ENCODE measurements around the gene RB1.
"Not testable (repeated sequence)": the region's sequence is repeated elsewhere in the genome, so short reads cannot be mapped to it uniquely, and the experiment has no call there.

The RB1 gene

GRCh38 chr13:48410199-48410598, 106.6 kb downstream of the RB1 start:
- no peak for DNase-seq (ENCODE audit: low read depth, low spot score)

DNA sequence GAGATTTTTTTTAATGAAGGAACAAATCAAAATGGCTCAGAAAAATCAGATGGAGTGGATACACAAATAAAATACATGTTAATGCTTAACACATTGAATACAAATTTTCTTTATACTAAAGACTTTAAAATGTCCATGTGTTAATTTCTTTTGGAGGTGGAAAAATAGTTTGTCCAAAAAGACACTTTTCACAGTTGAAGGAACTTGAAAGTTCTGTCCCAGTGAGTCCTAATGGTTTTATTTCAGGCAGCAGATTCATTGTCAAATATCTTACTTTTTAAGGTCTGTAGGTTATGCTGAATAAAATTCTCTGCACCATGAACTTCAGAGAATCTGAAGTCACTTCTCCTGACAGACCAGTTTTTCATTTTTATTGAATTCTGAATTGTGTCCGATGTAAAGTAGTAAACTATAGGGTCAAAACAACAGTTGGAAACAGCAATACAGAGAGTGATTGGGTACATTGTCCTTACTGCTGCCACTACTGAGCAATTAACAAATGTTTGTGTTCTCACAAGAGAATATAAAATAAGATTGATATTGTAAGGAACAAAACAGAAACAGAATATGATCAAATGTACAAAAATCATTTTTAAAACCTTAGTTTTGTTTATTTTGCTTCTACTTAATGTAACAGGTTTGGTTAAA, 107.7 kb downstream of the RB1 start:
- DNase-seq (ENCODE audit: low read depth, low spot score), result no peak

DNA sequence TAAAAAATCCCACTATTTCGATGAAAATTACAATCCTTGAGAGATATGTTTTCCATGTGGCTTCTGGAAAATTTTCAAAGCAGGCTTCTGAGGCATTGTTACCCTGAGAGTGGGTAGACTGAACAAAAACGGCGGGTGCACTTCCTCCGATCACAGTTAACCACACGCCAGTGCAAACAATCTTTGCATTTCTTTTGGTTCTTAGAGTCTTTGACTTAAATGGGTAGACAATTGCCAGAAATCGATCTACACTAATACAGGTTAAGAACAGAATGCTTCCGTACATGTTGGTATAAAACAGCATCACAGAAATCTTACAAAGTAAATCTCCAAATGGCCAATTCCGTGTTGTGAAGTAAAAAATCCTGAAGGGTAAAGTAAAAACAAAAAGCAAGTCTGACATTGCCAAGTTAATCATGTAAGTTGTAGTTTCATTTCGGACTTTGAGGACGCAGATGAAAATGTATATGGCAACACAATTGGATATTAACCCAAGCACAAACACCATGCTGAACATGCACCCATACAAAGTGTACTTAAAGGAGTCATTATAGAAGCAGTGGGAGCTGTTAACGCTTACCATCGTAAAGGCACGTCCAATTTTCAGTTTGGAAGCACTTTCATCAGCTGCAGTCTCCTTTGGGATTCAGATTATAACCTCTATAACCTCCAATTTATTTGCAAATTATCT, 108.4 kb downstream of the RB1 start:
- DNase-seq (ENCODE audit: low read depth, low spot score), result no peak

DNA sequence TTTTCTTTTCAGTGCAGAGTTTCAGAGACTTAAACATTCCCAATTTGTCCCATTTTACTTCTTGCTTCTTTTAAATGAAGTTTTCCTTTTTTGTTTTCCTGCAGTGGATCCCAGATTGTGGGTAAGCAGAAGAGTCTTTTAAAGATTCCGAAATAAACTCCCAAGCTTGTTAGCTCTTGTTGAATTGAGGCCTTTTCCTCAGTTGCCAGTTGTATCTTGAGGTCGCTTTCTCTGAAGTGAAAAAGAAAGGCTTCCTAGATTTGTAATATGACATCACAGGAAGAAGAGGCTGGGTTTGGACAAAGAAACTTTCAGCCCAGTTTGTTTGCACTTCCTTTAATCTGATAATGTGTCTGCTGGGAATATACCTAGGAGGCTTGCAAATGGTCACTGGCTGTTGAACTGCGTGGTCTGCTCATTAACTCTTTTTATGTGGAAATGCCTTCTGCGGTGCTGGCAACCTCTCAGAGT, 109.4 kb downstream of the RB1 start, which contains the start of gene LPAR6:
TSS of gene LPAR6 (minus strand) at position 233 of the 471 bp plus-strand sequence. CDS start 690 bp downstream, outside the sequence.
- no peak for DNase-seq (ENCODE audit: low read depth, low spot score)

- no peak for DNase-seq (ENCODE audit: low read depth, low spot score)
These were observed 111.0 kb downstream of the RB1 start for GRCh38 chr13:48414501-48414900.

DNA sequence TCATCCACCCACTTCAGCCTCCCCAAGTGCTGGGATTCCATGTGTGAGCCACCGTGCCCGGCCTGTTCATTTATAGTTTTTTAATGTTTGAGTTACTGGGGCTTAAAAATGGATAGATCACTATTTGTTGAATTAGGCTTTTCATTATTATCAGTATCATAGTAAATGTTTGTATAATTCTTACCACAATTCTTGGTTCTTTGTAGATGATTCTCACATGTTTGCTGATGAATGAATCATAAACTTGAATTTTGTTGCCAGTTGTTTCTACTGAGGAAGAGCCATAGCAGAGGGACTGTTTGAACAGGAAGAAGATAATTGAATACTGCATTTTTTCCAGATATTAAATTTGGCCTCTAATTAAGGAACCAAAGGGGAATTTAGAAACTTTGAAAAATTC, 112.0 kb downstream of the RB1 start:
- DNase-seq (ENCODE audit: low read depth, low spot score), result no peak

DNA sequence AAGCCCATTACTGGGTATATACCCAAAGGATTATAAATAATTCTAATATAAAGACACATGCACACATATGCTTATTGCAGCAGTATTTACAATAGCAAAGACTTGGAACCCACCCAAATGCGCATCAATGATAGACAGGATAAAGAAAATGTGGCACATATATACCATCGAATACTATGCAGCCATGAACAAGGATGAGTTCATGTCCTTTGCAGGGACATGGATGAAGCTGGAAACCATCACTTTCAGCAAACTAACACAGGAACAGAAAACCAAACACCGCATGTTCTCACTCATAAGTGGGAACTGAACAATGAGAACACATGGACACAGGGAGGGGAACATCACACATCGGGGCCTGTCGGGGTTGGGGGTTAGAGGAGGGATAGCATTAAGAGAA, 118.5 kb downstream of the RB1 start:
- not testable (repeated sequence) for DNase-seq (ENCODE audit: low read depth, low spot score)

DNA sequence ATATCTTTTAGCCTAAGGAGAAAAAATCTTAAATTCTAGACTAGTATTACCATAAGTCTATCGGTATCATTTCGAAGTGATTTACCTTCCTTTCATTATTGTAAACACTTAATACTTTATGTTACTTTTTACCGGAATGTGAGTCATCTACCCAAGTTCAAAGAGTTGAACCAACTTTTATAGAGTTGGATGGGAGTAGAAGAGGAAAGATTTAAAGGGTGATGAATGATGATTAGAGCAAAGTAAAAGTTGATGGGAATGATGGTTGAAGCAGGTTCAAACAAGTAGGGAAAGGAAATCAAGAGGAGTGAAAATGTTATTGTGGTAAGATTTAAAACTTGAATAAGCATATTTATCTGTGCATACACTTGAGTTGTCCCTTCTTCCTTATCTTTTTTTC, 120.7 kb downstream of the RB1 start:
- DNase-seq (ENCODE audit: low read depth, low spot score), result no peak

DNA sequence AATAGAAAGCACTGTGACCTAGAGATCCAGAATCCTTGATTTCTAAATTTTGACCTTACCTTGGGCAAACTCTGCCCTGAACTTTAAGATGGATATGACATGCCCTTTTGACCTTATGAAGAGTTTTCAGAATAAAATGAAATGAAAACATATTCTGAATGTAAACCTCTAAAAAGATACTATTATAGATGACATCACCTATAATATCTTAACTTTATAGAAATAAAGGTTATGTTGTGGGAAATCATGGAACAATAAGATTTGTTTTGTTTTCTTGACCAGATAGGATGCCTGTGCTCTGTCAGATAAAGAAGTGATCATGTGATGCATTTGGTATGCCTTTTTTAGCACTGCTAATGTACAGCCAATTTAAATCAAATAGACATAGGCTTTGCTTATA, 122.5 kb downstream of the RB1 start:
- no peak for DNase-seq (ENCODE audit: low read depth, low spot score)

DNA sequence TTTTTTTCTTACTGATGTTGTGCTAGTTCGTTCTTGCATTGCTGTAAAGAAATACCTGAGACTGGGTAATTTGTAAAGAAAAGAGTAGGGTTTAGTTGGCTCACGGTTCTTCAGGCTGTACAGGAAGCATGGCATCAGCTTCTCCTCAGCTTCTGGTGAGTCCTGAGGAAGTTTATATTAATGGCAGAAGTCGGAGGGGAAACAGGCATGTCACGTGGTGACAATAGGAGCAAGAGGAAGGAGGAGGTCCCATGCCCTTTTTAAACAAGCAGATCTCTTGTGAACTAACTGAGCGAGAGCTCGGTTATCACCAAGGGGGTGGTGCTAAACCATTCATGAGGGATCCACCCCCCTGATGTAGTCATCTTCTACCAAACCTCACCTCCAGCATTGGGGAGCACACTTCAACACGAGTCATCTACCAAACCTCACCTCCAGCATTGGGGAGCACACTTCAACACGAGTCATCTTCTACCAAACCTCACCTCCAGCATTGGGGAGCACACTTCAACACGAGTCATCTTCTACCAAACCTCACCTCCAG, 123.3 kb downstream of the RB1 start:
- DNase-seq (ENCODE audit: low read depth, low spot score), result not testable (repeated sequence)

DNA sequence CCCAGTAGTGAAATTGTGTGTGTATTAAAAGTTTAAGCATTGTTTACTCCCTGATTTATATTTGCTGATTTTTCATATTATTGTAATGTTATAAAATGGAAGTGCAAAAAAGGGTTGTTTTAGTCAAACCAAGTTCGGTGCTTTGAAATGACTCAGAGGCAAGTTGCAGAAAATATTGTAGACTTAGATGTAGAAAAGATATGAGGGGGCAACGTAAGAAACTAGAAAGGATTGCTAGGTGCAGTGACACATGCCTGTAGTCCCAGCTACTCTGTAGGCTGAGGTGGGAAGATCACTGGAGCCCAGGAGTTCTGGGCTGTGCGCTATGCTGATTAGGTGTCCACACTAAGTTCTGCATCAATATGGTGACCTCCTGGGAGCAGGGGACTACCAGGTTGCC, 125.5 kb downstream of the RB1 start:
- DNase-seq (ENCODE audit: low read depth, low spot score), result no peak

- DNase-seq (ENCODE audit: low read depth, low spot score), result no peak
These were observed 126.3 kb downstream of the RB1 start for GRCh38 chr13:48429886-48430285.

GRCh38 chr13:48431431-48431830, 127.9 kb downstream of the RB1 start:
- DNase-seq (ENCODE audit: low read depth, low spot score), result no peak

- no peak for DNase-seq (ENCODE audit: low read depth, low spot score)
These were observed 128.6 kb downstream of the RB1 start for GRCh38 chr13:48431987-48432615.

- DNase-seq (ENCODE audit: low read depth, low spot score), result no peak
These were observed 130.6 kb downstream of the RB1 start for GRCh38 chr13:48434200-48434599.

- DNase-seq (ENCODE audit: low read depth, low spot score), result no peak
These were observed 133.2 kb downstream of the RB1 start for GRCh38 chr13:48436661-48437288.

DNA sequence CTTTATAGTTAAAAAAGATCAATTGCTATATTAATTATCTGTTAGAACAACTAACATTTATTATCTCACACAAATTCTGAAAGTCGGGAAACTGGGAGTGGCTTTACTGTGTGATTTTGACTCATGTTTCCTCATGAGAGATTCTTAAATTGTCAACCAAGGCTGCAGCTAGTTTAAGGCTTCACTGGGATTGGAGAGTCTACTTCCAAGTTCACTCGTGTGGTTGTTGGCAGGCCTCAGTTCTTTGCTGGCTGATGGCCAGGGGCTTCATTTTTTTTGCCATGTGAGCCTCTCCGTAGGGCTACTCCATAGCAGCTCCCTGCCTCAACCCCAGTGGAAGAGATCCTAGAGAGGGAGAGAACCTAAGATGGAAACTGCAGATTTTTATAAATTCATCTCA, 133.8 kb downstream of the RB1 start:
- DNase-seq (ENCODE audit: low read depth, low spot score), result no peak

GRCh38 chr13:48443442-48444208, 140.1 kb downstream of the RB1 start:
- DNase-seq (ENCODE audit: low read depth, low spot score), result no peak

DNA sequence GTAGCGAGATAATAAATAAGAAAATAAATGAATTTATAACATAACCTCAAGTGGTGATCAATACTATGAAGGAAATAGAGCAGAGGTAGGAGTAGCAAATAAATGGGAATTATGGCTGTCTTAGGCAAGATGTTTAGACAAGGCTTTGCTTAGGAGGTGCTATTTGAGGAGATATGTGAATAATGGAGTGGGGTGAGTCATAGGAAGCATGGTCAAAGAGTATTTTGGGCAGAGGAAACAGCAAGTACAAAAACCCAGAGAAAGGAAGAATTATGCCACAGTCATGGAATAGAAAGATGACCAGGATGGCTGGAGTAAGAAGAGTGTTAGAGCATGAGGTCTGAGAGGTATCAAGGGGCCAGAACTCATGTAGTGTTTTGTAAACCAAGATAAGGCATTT, 142.9 kb downstream of the RB1 start:
- no peak for DNase-seq (ENCODE audit: low read depth, low spot score)

- no peak for DNase-seq (ENCODE audit: low read depth, low spot score)
These were observed 144.9 kb downstream of the RB1 start for GRCh38 chr13:48448285-48448958.

Data from activated CD4-positive, CD25-positive, alpha-beta regulatory T cell treated with anti-CD3 and anti-CD28 coated beads, Interleukin-2, amount 50 U/mL, for 16 hours (primary cell).